ENCODE data around the gene AHCY. TPM values are rescaled to one million over a fixed set of nuclear protein-coding genes. Genes with fewer than 3 reads are reported as not detected.
"Not testable (repeated sequence)": the region's sequence is repeated elsewhere in the genome, so short reads cannot be mapped to it uniquely, and the experiment has no call there.

Gene AHCY
- total RNA-seq, 4 donors from 2014 or later: 50.4 to 71.5 (median 58.0) TPM

GRCh38 chr20:34334654-34335407 lies 31.7 kb upstream of the AHCY start:
- no peak overlapping the region for H3K27ac ChIP-seq
- no peak overlapping the region for H3K4me3 ChIP-seq
- no peaks in the 10 kb centered on the region for H3K36me3 ChIP-seq
- H3K9me3 ChIP-seq: no peaks in the 10 kb centered on the region
- H3K4me1 ChIP-seq: no peaks in the 10 kb centered on the region
- 60 to 65% methylated on average over 1 to 4 of the region's 5 CpGs for WGBS, 2 donors (ENCODE audit: low coverage in 1 of 2)
- ATAC-seq: no peak
- no peak for TF ChIP-seq POLR2A (IDR thresholded peaks at IDR 0.05)
- TF ChIP-seq POLR2AphosphoS5 (IDR thresholded peaks at IDR 0.05): no peak
- TF ChIP-seq CTCF (IDR thresholded peaks at IDR 0.05): no peak
- TF ChIP-seq EP300 (IDR thresholded peaks at IDR 0.05): no peak
- H3K27me3 ChIP-seq: no peaks in the 10 kb centered on the region

- WGBS, 2 donors (ENCODE audit: low coverage in 1 of 2): 67 to 80% methylated on average over 4 of the region's 4 CpGs
- Histone ChIP-seq H3K4me3 (no peak overlapping the region), H3K27me3 (no peaks in the 10 kb centered on the region), H3K27ac (peak overlapping the region in 1 of 4 donors; percentile 8), H3K36me3 (no peaks in the 10 kb centered on the region), H3K9me3 (no peaks in the 10 kb centered on the region), H3K4me1 (no peaks in the 10 kb centered on the region)
- TF ChIP-seq POLR2AphosphoS5 (IDR thresholded peaks at IDR 0.05) (no peak), EP300 (IDR thresholded peaks at IDR 0.05) (no peak), CTCF (IDR thresholded peaks at IDR 0.05) (no peak), POLR2A (IDR thresholded peaks at IDR 0.05) (no peak)
- ATAC-seq: no peak
These were observed 30.6 kb upstream of the AHCY start for GRCh38 chr20:34333786-34334185.

- 90 to 100% methylated on average over 2 to 4 of the region's 19 CpGs for WGBS, 2 donors (ENCODE audit: low coverage in 1 of 2)
- Histone ChIP-seq H3K36me3 (no peaks in the 10 kb centered on the region), H3K9me3 (no peaks in the 10 kb centered on the region), H3K4me3 (no peak overlapping the region), H3K4me1 (no peaks in the 10 kb centered on the region), H3K27ac (no peak overlapping the region), H3K27me3 (no peaks in the 10 kb centered on the region)
- ATAC-seq: no peak
- TF ChIP-seq POLR2A (IDR thresholded peaks at IDR 0.05) (no peak), CTCF (IDR thresholded peaks at IDR 0.05) (no peak), EP300 (IDR thresholded peaks at IDR 0.05) (no peak), POLR2AphosphoS5 (IDR thresholded peaks at IDR 0.05) (no peak)
These were observed 29.2 kb upstream of the AHCY start for GRCh38 chr20:34332262-34332920.

- no peaks in the 10 kb centered on the region for H3K36me3 ChIP-seq
- ATAC-seq: no peak
- H3K27me3 ChIP-seq: no peaks in the 10 kb centered on the region
- WGBS, 2 donors (ENCODE audit: low coverage in 1 of 2): 79 to 81% methylated on average over 5 to 7 of the region's 7 CpGs
- TF ChIP-seq EP300 (IDR thresholded peaks at IDR 0.05) (no peak), POLR2A (IDR thresholded peaks at IDR 0.05) (no peak), CTCF (IDR thresholded peaks at IDR 0.05) (no peak), POLR2AphosphoS5 (IDR thresholded peaks at IDR 0.05) (no peak)
- H3K27ac ChIP-seq: no peak overlapping the region
- H3K9me3 ChIP-seq: no peaks in the 10 kb centered on the region
- no peaks in the 10 kb centered on the region for H3K4me1 ChIP-seq
- no peak overlapping the region for H3K4me3 ChIP-seq
These were observed 28.7 kb upstream of the AHCY start for GRCh38 chr20:34331838-34332237.

GRCh38 chr20:34330861-34331544 lies 27.8 kb upstream of the AHCY start:
- not testable (repeated sequence) for H3K27me3 ChIP-seq, H3K9me3 ChIP-seq, H3K36me3 ChIP-seq, H3K27ac ChIP-seq, H3K4me1 ChIP-seq, H3K4me3 ChIP-seq, ATAC-seq
- WGBS, 2 donors (ENCODE audit: low coverage in 1 of 2): 86 to 93% methylated on average over 8 to 13 of the region's 15 CpGs

Data from gastroesophageal sphincter (tissue), 4 donors.